AG04450 (cell line): ENCODE results near the gene UMPS. TPM values are rescaled to one million over a fixed set of nuclear protein-coding genes. Genes with fewer than 3 reads are reported as not detected.

ENCODE experiments used
- CTCF ChIA-PET: fragments of 300-600, 350-600 bp; formaldehyde crosslinking; extraction: SDS; loops from one replicate; lab custom pipeline; 2022; ENCODE audit warnings: antibody characterized with exemption, inconsistent platforms; lab: Charles Lee
- POLR2A ChIA-PET: fragments of 350-600 bp; formaldehyde crosslinking; extraction: SDS; loops from one replicate; lab custom pipeline; 2021; ENCODE audit warnings: antibody characterized with exemption, inconsistent platforms; lab: Yijun Ruan, JAX
- DNase-seq: peaks from one replicate; pipeline ENCODE4 v3.0.0-alpha.2; 2011; ENCODE audit warnings: low read depth, low spot score
- H3K27ac ChIP-seq: one replicate; pipeline ENCODE4 v1.5.1; 2012; ENCODE audit warnings: low read depth, low read length, control low read depth
- H3K27me3 ChIP-seq: one replicate; pipeline ENCODE4 v1.6.0; 2012; ENCODE audit warnings: low read length; ENCODE audit not compliant: control insufficient read depth, insufficient read depth
- H3K4me3 ChIP-seq: 2 replicates; pipeline ENCODE4 v1.5.1; 2011; ENCODE audit warnings: mild to moderate bottlenecking, low read depth, low read length, control low read depth
- H3K9me3 ChIP-seq: 2 replicates; pipeline ENCODE4 v1.5.1; 2012; ENCODE audit warnings: low read length; ENCODE audit not compliant: control insufficient read depth, insufficient read depth
- polyA plus RNA-seq: library from polyadenylated mRNA; depleted of rRNA; stranded (reverse); fragments of >200 nt; gene quantifications from 2 replicates; pipeline ENCODE4 v1.2.3, GENCODE V29; 2011
- TF ChIP-seq, protein P1 (sequence below): IDR thresholded peaks from 2 replicates; pipeline ENCODE4 v1.5.1; 2011; ENCODE audit warnings: low read depth, low read length, control low read depth, inconsistent platforms

Gene UMPS
- polyA plus RNA-seq, 1 experiment: 27.9 TPM

- DNase-seq: no peak
- Histone ChIP-seq H3K27ac (no peak overlapping the region), H3K27me3 (no peaks in the 10 kb centered on the region), H3K4me3 (no peak overlapping the region), H3K9me3 (no peaks in the 10 kb centered on the region)
- TF ChIP-seq, protein P1, sequence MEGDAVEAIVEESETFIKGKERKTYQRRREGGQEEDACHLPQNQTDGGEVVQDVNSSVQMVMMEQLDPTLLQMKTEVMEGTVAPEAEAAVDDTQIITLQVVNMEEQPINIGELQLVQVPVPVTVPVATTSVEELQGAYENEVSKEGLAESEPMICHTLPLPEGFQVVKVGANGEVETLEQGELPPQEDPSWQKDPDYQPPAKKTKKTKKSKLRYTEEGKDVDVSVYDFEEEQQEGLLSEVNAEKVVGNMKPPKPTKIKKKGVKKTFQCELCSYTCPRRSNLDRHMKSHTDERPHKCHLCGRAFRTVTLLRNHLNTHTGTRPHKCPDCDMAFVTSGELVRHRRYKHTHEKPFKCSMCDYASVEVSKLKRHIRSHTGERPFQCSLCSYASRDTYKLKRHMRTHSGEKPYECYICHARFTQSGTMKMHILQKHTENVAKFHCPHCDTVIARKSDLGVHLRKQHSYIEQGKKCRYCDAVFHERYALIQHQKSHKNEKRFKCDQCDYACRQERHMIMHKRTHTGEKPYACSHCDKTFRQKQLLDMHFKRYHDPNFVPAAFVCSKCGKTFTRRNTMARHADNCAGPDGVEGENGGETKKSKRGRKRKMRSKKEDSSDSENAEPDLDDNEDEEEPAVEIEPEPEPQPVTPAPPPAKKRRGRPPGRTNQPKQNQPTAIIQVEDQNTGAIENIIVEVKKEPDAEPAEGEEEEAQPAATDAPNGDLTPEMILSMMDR: no peak
- ChIA-PET CTCF (interaction anchor here (2.0 kb wide), 1 partner anchor 135 kb away, joined by 8 read pairs; no protein-coding TSS in a partner anchor), POLR2A (no interaction called here)
Measured at GRCh38 chr3:124766113-124767095, 36.2 kb downstream of the UMPS start.

DNA sequence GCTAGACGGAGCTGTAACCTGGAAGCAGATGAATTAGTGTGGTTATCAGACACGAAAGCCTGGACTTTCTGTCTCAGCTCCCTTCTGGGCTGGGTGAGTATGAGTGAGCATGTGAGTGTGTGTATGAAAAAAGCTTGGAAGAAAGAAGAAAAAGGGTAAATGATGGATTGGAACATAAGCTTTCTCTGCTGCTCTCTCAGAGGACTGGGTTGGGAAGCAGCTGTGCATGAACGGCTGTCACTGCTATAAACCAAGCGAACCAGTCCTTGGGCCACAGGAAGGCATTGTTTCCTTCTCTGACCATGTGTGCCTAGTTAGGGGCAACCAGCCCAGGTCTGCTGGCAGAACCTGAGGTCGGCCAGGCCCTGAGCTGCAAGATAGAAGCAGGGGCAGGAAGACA, 37.0 kb downstream of the UMPS start:
- Histone ChIP-seq H3K27ac (no peak overlapping the region), H3K9me3 (no peaks in the 10 kb centered on the region)

DNA sequence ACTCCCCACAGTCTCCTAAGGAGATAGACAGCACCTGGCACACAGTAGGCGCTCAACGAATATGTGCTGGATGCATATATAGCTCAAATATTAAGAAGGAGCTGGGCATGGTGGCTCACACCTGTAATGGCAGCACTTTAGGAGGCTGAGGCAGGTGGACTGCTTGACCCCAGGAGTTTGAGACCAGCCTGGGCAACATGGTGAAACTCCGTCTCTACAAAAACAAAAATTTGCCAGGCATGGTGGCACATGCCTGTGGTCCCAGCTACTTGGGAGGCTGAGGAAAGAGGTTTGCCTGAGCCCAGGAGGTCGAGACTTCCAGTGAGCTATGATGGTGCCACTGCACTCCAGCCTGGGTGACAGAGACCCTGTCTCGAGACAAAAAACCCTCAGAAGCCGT, 37.4 kb downstream of the UMPS start:
- no peak overlapping the region for H3K27ac ChIP-seq
- no peak for DNase-seq
- POLR2A ChIA-PET: no interaction called here
- TF ChIP-seq, protein P1: no peak
- H3K4me3 ChIP-seq: no peak overlapping the region
- CTCF ChIA-PET: interaction anchor here (0.6 to 2.0 kb wide), 2 partner anchors 132 to 134 kb away, joined by 4 to 8 read pairs; no protein-coding TSS in a partner anchor
- no peaks in the 10 kb centered on the region for H3K27me3 ChIP-seq
- H3K9me3 ChIP-seq: no peaks in the 10 kb centered on the region

More for the DNA sequence above, 37.0 kb downstream of the UMPS start:
- no peak overlapping the region for H3K4me3 ChIP-seq
- POLR2A ChIA-PET: no interaction called here
- no peaks in the 10 kb centered on the region for H3K27me3 ChIP-seq
- DNase-seq: no peak
- TF ChIP-seq, protein P1: no peak
- CTCF ChIA-PET: interaction anchor here (0.6 to 2.0 kb wide), 2 partner anchors 133 to 134 kb away, joined by 4 to 8 read pairs; no protein-coding TSS in a partner anchor

DNA sequence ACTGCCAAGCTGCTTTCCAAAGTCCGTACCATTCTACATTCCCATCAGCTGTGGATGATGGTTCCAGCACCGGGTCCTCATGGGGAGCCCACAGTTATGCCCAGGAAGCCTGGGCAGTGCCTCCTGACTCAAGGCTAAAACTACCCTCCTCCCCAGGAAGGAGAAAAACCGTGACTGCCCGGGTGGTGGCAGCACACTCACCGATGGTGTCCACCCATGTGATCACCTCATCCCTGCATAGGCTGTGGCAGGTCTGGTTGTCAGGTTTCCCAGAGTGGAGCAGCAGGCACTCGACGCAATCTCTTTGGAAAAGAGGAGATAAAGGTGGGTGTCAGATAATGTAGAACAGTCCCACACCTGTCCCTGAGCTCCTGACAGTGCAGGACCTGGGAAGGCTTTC, 38.6 kb downstream of the UMPS start:
- no peaks in the 10 kb centered on the region for H3K27me3 ChIP-seq
- H3K4me3 ChIP-seq: no peak overlapping the region
- ChIA-PET POLR2A (no interaction called here), CTCF (interaction anchor here (4.6 kb wide), 1 partner anchor 8 kb away, joined by 32 read pairs; no protein-coding TSS in a partner anchor)
- no peaks in the 10 kb centered on the region for H3K9me3 ChIP-seq
- no peak for DNase-seq
- TF ChIP-seq, protein P1: no peak
- no peak overlapping the region for H3K27ac ChIP-seq

DNA sequence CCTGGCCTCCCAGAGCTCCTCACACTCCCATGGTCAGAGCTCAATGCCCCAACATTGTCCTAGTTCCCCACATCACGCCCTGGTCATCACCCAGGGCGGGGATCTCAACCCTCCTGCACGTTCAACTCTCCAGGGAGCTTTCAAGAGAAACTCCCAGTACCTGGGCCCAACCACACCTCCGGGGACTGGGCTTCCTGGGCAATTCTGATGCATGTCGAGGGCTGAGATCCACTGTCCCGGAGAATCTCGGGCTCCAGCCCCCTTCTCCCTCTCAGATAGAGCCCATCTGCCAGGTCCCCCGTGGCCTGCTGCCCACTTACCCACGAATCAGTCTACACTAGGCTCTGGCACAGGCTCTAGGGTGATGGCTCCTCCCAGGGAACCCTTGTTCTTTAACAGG, 39.2 kb downstream of the UMPS start:
- no peak for DNase-seq
- TF ChIP-seq, protein P1: no peak
- POLR2A ChIA-PET: no interaction called here
- CTCF ChIA-PET: interaction anchor here (1.6 to 4.6 kb wide), 3 partner anchors 8 to 209 kb away, joined by 3 to 32 read pairs (median 4); no protein-coding TSS in a partner anchor
- no peak overlapping the region for H3K27ac ChIP-seq
- no peaks in the 10 kb centered on the region for H3K27me3 ChIP-seq
- H3K4me3 ChIP-seq: no peak overlapping the region
- H3K9me3 ChIP-seq: no peaks in the 10 kb centered on the region
